NCI-H82 treated with DMSO at 0.1 percent for 48 hours (cell line): ENCODE measurements around the gene GPR89A.
"Not testable (repeated sequence)": the region's sequence is repeated elsewhere in the genome, so short reads cannot be mapped to it uniquely, and the experiment has no call there.

Source experiments
- DNase-seq: peaks from one replicate; lab custom pipeline; 2025; ENCODE audit not compliant: unreplicated experiment; lab: John Stamatoyannopoulos, UW

The GPR89A gene

GRCh38 chr1:145684858-145685257 is 77.1 kb downstream of the GPR89A start:
- DNase-seq = not testable (repeated sequence)

- DNase-seq = not testable (repeated sequence)
Observed at GRCh38 chr1:145686078-145686477, 78.3 kb downstream of the GPR89A start.

GRCh38 chr1:145688328-145688727 is 80.5 kb downstream of the GPR89A start:
- no peak for DNase-seq

- DNase-seq = no peak
Observed at GRCh38 chr1:145688924-145689323, 81.1 kb downstream of the GPR89A start.

GRCh38 chr1:145689922-145690321 is 82.1 kb downstream of the GPR89A start:
- DNase-seq = no peak

GRCh38 chr1:145690587-145691558 is 83.1 kb downstream of the GPR89A start:
- no peak for DNase-seq

GRCh38 chr1:145692785-145693443 is 85.1 kb downstream of the GPR89A start:
- DNase-seq = no peak

- no peak for DNase-seq
Observed at GRCh38 chr1:145695821-145696629, 88.2 kb downstream of the GPR89A start.

- no peak for DNase-seq
Observed at GRCh38 chr1:145696630-145696960, 88.8 kb downstream of the GPR89A start.

GRCh38 chr1:145701306-145701862 is 93.6 kb downstream of the GPR89A start:
- no peak for DNase-seq

GRCh38 chr1:145702052-145702451 is 94.3 kb downstream of the GPR89A start:
- no peak for DNase-seq

GRCh38 chr1:145702826-145703225 is 95.0 kb downstream of the GPR89A start:
- DNase-seq = no peak

GRCh38 chr1:145705622-145706021 is 97.8 kb downstream of the GPR89A start:
- DNase-seq = no peak

- DNase-seq = no peak
Observed at GRCh38 chr1:145706086-145706664, 98.4 kb downstream of the GPR89A start.

GRCh38 chr1:145707183-145707867 is 99.5 kb downstream of the GPR89A start, which contains the start of gene PDZK1:
PDZK1 (minus strand) TSS chr1:145707368; CDS start chr1:145688021, 19,347 bp downstream.
- DNase-seq = no peak

GRCh38 chr1:145708063-145708462 is 100.3 kb downstream of the GPR89A start:
- DNase-seq = no peak

- no peak for DNase-seq
Observed at GRCh38 chr1:145710291-145711027, 102.7 kb downstream of the GPR89A start.

- DNase-seq = no peak
Observed at GRCh38 chr1:145711213-145711651, 103.4 kb downstream of the GPR89A start.

GRCh38 chr1:145714524-145715111 is 106.8 kb downstream of the GPR89A start:
- no peak for DNase-seq
